ENCODE data around the gene CH25H. TPM values are rescaled to one million over a fixed set of nuclear protein-coding genes. Genes with fewer than 3 reads are reported as not detected.

Gene CH25H
- polyA plus RNA-seq, 2 donors = 2.8 to 9.0 TPM

- Histone ChIP-seq H3K4me1 (ENCODE audit: control insufficient read depth in 2 of 2, insufficient read depth in 2 of 2, low read length in 1 of 2) (peaks cover 0 to 4% of the 10 kb centered on the region in 2 donors), H3K27ac (ENCODE audit: low read depth in 2 of 2, low read length in 1 of 2) (peak overlapping the region; percentile 75 to 79), H3K27me3 (ENCODE audit: control insufficient read depth in 1 of 2, insufficient read depth in 2 of 2, low read length in 2 of 2) (no peaks in the 10 kb centered on the region), H3K4me3 (ENCODE audit: low read depth in 1 of 2, low read length in 2 of 2) (no peak overlapping the region), H3K36me3 (ENCODE audit: control insufficient read depth in 2 of 2, insufficient read depth in 2 of 2, low read length in 1 of 2) (no peaks in the 10 kb centered on the region), H3K9me3 (ENCODE audit: control insufficient read depth in 2 of 2, insufficient read depth in 1 of 2, low read depth in 1 of 2, low read length in 1 of 2) (no peaks in the 10 kb centered on the region)
- WGBS, 2 donors = 27 to 41% methylated on average over 6 of the region's 6 CpGs
Measured at GRCh38 chr10:89163265-89163995, 43.7 kb downstream of the CH25H start.

DNA sequence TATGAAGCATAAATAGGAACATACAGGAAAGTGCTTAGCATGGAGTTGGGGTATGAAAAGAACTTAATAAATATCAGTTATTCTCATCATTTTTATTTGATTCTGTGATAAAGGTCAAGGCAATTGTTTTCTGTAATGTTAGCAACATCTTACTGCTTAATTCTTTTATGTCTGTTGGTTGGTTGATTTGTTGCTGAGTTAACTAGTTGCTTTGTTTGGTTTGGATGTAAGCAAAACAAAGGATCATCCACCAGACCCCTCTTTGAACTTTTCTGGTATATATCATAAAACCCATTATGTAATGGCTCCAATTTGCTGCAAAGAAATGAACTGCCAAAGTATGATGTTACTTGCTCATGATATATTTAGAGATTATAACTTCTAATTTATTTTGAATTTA, 44.5 kb downstream of the CH25H start:
- Histone ChIP-seq H3K4me3 (ENCODE audit: low read depth in 1 of 2, low read length in 2 of 2) (no peak overlapping the region), H3K36me3 (ENCODE audit: control insufficient read depth in 2 of 2, insufficient read depth in 2 of 2, low read length in 1 of 2) (no peaks in the 10 kb centered on the region), H3K27me3 (ENCODE audit: control insufficient read depth in 1 of 2, insufficient read depth in 2 of 2, low read length in 2 of 2) (no peaks in the 10 kb centered on the region), H3K4me1 (ENCODE audit: control insufficient read depth in 2 of 2, insufficient read depth in 2 of 2, low read length in 1 of 2) (peaks cover 0 to 4% of the 10 kb centered on the region in 2 donors), H3K9me3 (ENCODE audit: control insufficient read depth in 2 of 2, insufficient read depth in 1 of 2, low read depth in 1 of 2, low read length in 1 of 2) (no peaks in the 10 kb centered on the region), H3K27ac (ENCODE audit: low read depth in 2 of 2, low read length in 1 of 2) (no peak overlapping the region)

GRCh38 chr10:89160339-89160738, 46.8 kb downstream of the CH25H start:
- WGBS, 2 donors = 86 to 91% methylated on average over 1 of the region's 1 CpG

DNA sequence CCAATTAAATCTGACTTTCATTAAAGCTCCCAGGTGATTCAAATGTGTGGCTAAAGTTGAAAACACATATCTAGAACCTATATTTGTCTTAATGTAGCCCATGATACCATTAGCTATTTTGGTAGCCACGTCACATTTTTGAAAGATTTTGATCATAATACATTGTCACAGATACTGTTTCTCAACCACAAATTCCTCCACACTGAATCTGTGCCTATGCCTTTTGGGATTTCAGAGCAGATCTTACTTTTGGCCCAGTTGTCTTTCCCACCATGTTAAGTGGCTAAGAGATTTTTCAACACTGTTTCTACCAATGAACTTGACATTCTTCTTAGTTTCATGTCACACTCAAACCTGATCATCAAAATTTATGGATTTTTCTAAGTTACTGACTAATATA, 47.4 kb downstream of the CH25H start:
- Histone ChIP-seq H3K4me3 (ENCODE audit: low read depth in 1 of 2, low read length in 2 of 2) (no peak overlapping the region), H3K27me3 (ENCODE audit: control insufficient read depth in 1 of 2, insufficient read depth in 2 of 2, low read length in 2 of 2) (no peaks in the 10 kb centered on the region), H3K9me3 (ENCODE audit: control insufficient read depth in 2 of 2, insufficient read depth in 1 of 2, low read depth in 1 of 2, low read length in 1 of 2) (no peaks in the 10 kb centered on the region), H3K4me1 (ENCODE audit: control insufficient read depth in 2 of 2, insufficient read depth in 2 of 2, low read length in 1 of 2) (peaks cover 0 to 2% of the 10 kb centered on the region in 2 donors), H3K27ac (ENCODE audit: low read depth in 2 of 2, low read length in 1 of 2) (no peak overlapping the region), H3K36me3 (ENCODE audit: control insufficient read depth in 2 of 2, insufficient read depth in 2 of 2, low read length in 1 of 2) (no peaks in the 10 kb centered on the region)
- 86 to 92% methylated on average over 1 of the region's 1 CpG for WGBS, 2 donors

More at GRCh38 chr10:89160339-89160738, 46.8 kb downstream of the CH25H start:
- H3K4me3 ChIP-seq (ENCODE audit: low read depth in 1 of 2, low read length in 2 of 2) = no peak overlapping the region
- H3K27ac ChIP-seq (ENCODE audit: low read depth in 2 of 2, low read length in 1 of 2) = no peak overlapping the region
- H3K4me1 ChIP-seq (ENCODE audit: control insufficient read depth in 2 of 2, insufficient read depth in 2 of 2, low read length in 1 of 2) = peaks cover 0 to 2% of the 10 kb centered on the region in 2 donors
- H3K27me3 ChIP-seq (ENCODE audit: control insufficient read depth in 1 of 2, insufficient read depth in 2 of 2, low read length in 2 of 2) = no peaks in the 10 kb centered on the region
- H3K9me3 ChIP-seq (ENCODE audit: control insufficient read depth in 2 of 2, insufficient read depth in 1 of 2, low read depth in 1 of 2, low read length in 1 of 2) = no peaks in the 10 kb centered on the region
- H3K36me3 ChIP-seq (ENCODE audit: control insufficient read depth in 2 of 2, insufficient read depth in 2 of 2, low read length in 1 of 2) = no peaks in the 10 kb centered on the region

GRCh38 chr10:89159316-89159715, 47.8 kb downstream of the CH25H start:
- no peaks in the 10 kb centered on the region for H3K27me3 ChIP-seq (ENCODE audit: control insufficient read depth in 1 of 2, insufficient read depth in 2 of 2, low read length in 2 of 2)
- H3K9me3 ChIP-seq (ENCODE audit: control insufficient read depth in 2 of 2, insufficient read depth in 1 of 2, low read depth in 1 of 2, low read length in 1 of 2) = no peaks in the 10 kb centered on the region
- H3K4me3 ChIP-seq (ENCODE audit: low read depth in 1 of 2, low read length in 2 of 2) = no peak overlapping the region
- peaks cover 0 to 2% of the 10 kb centered on the region in 2 donors for H3K4me1 ChIP-seq (ENCODE audit: control insufficient read depth in 2 of 2, insufficient read depth in 2 of 2, low read length in 1 of 2)
- no peaks in the 10 kb centered on the region for H3K36me3 ChIP-seq (ENCODE audit: control insufficient read depth in 2 of 2, insufficient read depth in 2 of 2, low read length in 1 of 2)
- no peak overlapping the region for H3K27ac ChIP-seq (ENCODE audit: low read depth in 2 of 2, low read length in 1 of 2)

GRCh38 chr10:89158446-89158845, 48.7 kb downstream of the CH25H start:
- Histone ChIP-seq H3K27me3 (ENCODE audit: control insufficient read depth in 1 of 2, insufficient read depth in 2 of 2, low read length in 2 of 2) (no peaks in the 10 kb centered on the region), H3K9me3 (ENCODE audit: control insufficient read depth in 2 of 2, insufficient read depth in 1 of 2, low read depth in 1 of 2, low read length in 1 of 2) (no peaks in the 10 kb centered on the region), H3K36me3 (ENCODE audit: control insufficient read depth in 2 of 2, insufficient read depth in 2 of 2, low read length in 1 of 2) (no peaks in the 10 kb centered on the region), H3K4me1 (ENCODE audit: control insufficient read depth in 2 of 2, insufficient read depth in 2 of 2, low read length in 1 of 2) (peaks cover 0 to 2% of the 10 kb centered on the region in 2 donors), H3K4me3 (ENCODE audit: low read depth in 1 of 2, low read length in 2 of 2) (no peak overlapping the region), H3K27ac (ENCODE audit: low read depth in 2 of 2, low read length in 1 of 2) (no peak overlapping the region)

- H3K27ac ChIP-seq (ENCODE audit: low read depth in 2 of 2, low read length in 1 of 2) = no peak overlapping the region
- H3K36me3 ChIP-seq (ENCODE audit: control insufficient read depth in 2 of 2, insufficient read depth in 2 of 2, low read length in 1 of 2) = no peaks in the 10 kb centered on the region
- H3K4me3 ChIP-seq (ENCODE audit: low read depth in 1 of 2, low read length in 2 of 2) = no peak overlapping the region
- H3K4me1 ChIP-seq (ENCODE audit: control insufficient read depth in 2 of 2, insufficient read depth in 2 of 2, low read length in 1 of 2) = no peaks in the 10 kb centered on the region
- H3K9me3 ChIP-seq (ENCODE audit: control insufficient read depth in 2 of 2, insufficient read depth in 1 of 2, low read depth in 1 of 2, low read length in 1 of 2) = no peaks in the 10 kb centered on the region
- H3K27me3 ChIP-seq (ENCODE audit: control insufficient read depth in 1 of 2, insufficient read depth in 2 of 2, low read length in 2 of 2) = no peaks in the 10 kb centered on the region
- 86% methylated on average over 5 of the region's 5 CpGs for WGBS, 2 donors
Measured at GRCh38 chr10:89156161-89156835, 50.8 kb downstream of the CH25H start.

Other genes with a start within 250 kb of the CH25H start
- gene FAS, start 216.5 kb downstream of the CH25H start, polyA plus RNA-seq = 10 to 100 TPM in 1 of 2 donors, 1 to 10 TPM in 1; 8.8 to 10.2 TPM
- 10 to 100 TPM in 1 of 2 donors, 1 to 10 TPM in 1; 7.8 to 17.3 TPM for gene LIPA, start 44.5 kb upstream of the CH25H start, polyA plus RNA-seq
- gene IFIT2, start 94.7 kb upstream of the CH25H start, polyA plus RNA-seq = 1 to 10 TPM in 1 of 2 donors, under 1 TPM in 1; 0.94 to 1.1 TPM
- 1 to 10 TPM; 1.4 to 2.6 TPM for gene IFIT3, start 120.7 kb upstream of the CH25H start, polyA plus RNA-seq
- gene IFIT1B, start 170.7 kb upstream of the CH25H start, polyA plus RNA-seq = not detected
- gene IFIT1, start 185.3 kb upstream of the CH25H start, polyA plus RNA-seq = 1 to 10 TPM; 2.3 to 2.7 TPM
- 1 to 10 TPM; 3.4 to 4.8 TPM for gene IFIT5, start 207.3 kb upstream of the CH25H start, polyA plus RNA-seq